ENCODE results near the gene PIGN.

GRCh38 chr18:62054929-62055498 lies 131.8 kb downstream of the PIGN start:
- TF ChIP-seq, protein P1, sequence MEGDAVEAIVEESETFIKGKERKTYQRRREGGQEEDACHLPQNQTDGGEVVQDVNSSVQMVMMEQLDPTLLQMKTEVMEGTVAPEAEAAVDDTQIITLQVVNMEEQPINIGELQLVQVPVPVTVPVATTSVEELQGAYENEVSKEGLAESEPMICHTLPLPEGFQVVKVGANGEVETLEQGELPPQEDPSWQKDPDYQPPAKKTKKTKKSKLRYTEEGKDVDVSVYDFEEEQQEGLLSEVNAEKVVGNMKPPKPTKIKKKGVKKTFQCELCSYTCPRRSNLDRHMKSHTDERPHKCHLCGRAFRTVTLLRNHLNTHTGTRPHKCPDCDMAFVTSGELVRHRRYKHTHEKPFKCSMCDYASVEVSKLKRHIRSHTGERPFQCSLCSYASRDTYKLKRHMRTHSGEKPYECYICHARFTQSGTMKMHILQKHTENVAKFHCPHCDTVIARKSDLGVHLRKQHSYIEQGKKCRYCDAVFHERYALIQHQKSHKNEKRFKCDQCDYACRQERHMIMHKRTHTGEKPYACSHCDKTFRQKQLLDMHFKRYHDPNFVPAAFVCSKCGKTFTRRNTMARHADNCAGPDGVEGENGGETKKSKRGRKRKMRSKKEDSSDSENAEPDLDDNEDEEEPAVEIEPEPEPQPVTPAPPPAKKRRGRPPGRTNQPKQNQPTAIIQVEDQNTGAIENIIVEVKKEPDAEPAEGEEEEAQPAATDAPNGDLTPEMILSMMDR (IDR thresholded peaks at IDR 0.05), result no peak
- TF ChIP-seq POLR2A (IDR thresholded peaks at IDR 0.05), result no peak
